Kidney glomerular epithelial cell (primary cell): Measurements from ENCODE around the gene PI16.

Experiments
- DNase-seq: peaks from one replicate; lab custom pipeline; 2025; lab: John Stamatoyannopoulos, UW

Gene PI16

GRCh38 chr6:36957773-36958271 is 3.3 kb downstream of the PI16 start:
- DNase-seq, result no peak

- DNase-seq, result no peak
These were observed 4.4 kb downstream of the PI16 start for GRCh38 chr6:36958775-36959554.

DNA sequence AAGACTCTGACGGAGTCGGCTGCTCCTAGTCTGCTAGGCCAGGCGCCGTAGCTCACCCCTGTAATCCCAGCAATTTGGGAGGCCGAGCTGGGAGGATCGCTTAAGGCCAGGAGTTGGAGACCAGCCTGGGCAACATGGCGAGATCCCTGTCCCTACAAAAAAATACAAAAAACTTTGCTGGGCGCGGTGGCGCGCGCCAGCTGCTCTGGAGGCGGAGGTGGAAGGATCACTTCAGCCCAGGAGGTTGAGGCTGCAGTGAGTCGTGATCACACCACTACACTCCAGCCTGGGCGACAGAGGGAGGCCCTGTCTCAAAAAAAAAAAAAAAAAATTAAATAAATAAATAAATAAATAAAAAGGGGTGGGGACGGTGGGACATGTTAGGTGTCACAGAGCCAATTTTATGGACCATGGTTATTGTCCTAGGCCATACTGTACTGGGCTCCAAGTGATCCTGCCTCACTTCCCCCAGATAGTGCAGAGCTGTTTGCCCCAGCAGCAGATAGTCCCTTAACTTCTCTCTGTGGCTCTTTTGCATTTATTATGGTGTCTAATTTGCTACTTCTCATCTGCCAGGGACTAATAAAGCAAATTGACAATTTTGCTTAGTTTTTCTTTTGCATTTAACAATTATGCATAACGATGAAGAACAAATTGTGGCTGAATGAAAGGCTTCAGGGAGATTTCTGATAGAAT is 5.2 kb downstream of the PI16 start:
- no peak for DNase-seq

GRCh38 chr6:36961441-36962435 is 7.2 kb downstream of the PI16 start:
- DNase-seq, result no peak

- DNase-seq, result no peak
These were observed 8.3 kb downstream of the PI16 start for GRCh38 chr6:36962874-36963273.

DNA sequence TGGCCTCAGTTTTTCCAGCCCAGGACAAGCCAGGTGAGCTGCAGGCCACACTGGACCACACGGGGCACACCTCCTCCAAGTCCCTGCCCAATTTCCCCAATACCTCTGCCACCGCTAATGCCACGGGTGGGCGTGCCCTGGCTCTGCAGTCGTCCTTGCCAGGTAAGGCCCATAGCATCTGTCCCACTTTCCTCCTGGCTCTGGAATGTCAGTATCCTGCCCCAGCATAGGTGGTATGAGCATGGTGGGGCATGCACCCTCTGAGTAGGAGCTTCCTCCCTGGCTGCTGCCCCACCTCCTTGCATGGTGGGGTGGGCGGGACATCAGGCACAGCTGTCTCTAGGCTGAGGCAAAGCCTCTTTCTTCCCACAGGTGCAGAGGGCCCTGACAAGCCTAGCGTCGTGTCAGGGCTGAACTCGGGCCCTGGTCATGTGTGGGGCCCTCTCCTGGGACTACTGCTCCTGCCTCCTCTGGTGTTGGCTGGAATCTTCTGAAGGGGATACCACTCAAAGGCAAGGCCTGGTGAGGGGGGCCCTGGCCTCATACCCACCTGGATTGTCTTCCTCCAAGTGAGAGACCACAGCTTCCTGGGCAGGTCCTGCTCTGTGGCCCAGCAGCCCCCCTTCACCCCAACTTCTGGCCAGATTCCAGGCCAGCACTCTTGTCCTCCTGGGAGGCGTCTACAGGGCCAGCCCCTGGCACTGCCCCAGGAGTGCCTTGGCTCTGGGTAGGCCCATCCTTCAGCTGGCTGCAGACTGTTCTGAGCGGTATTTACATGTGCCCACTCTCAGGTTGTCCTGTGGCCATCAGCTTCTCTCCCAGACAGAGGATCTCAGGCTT is 9.1 kb downstream of the PI16 start:
- DNase-seq, result no peak

- no peak for DNase-seq
These were observed 9.8 kb downstream of the PI16 start for GRCh38 chr6:36964349-36964748.

- DNase-seq, result no peak
These were observed 10.4 kb downstream of the PI16 start for GRCh38 chr6:36964908-36965307.

DNA sequence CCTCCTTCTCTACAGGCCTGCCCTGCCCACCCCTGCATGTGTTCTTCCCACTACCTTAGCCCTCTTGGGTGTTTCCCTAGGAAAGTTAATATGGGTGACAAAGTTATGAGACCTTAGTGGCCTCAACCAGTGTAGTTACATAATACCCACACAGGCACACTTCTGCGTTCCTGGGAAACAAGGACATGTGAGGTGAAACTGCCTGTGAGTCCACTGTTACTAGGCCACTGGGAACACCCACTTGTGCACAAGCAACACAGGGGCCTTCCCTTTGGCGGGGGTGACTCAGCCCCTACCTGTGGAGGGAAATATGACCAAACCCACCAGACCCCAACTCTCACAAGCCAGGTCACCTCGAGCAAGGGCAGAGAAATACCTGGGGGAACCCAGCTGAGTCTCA is 12.8 kb downstream of the PI16 start:
- DNase-seq, result no peak

DNA sequence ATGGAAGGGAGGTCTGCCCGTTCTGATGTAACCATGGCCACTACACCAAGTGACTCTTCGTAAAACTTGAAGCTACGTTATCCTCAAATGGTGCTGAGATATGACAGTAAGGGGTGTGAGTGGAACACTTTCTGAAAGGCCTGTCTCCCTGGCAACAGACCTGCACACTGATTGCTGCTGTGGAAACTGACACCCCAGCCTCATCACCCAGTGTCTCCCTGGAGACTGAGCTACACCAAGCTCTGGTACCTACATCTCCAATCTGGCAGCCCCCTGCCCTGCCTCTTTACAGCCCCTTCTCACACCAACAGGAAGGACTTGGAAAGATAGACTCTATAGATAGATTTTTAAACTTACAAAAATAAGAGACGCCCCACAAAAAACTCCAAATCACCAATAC is 13.2 kb downstream of the PI16 start:
- DNase-seq, result no peak

DNA sequence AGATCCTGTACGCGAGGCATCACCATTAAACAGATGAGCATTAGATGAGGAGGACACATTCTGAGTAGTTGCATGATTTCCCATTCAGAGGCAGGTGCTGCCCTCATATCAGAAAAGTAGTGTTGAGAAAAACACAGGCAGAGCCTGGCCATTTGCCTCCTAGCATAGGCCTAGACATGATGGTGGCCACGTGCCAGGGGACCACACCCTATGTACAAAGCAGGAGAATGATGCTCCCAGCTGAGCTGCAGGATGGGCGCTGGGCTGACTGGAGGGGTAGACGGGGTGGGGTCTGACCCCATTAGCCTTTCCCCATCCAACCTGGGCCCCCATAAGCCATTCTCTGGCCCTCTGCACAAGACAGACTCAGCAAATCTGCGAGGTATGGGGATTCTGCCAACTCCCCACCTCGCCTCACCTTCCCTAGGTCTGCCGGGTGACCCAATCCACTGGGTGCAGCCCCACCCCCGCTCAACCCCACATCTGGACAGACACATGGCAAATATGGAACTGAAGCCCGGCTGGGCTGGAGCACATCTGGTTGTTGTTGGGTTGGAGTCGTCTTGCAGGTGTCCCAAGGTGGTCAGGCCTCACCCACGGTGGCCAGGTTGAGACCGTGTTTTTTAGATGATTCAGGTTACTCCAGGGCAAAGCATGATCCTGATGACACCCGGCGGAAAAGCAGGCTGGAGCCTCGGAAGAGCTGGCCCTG is 13.9 kb downstream of the PI16 start:
- DNase-seq, result no peak

DNA sequence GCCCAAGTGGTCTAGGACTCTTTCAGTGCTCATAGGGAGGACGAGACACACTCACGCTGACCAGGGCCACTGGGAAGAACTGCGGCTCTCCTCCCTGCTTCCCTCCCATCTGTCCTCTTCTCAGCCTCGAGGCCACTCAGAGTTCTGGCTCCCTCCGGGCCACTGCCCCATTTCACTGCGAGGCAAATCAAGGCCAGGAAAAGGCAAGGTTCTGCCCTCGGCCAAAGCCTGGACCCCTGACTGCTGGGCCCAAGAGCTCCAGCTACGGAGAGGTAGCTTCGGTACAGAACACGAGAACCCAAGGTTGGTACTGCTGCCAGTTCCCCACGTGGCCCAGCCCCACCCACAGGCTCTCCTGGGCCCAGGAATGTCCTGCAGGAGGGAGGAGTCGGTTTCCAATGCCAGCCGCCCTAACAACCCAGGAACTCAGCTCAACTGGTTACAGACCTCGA is 14.7 kb downstream of the PI16 start:
- no peak for DNase-seq

- no peak for DNase-seq
These were observed 15.7 kb downstream of the PI16 start for GRCh38 chr6:36969988-36970891.

- DNase-seq, result no peak
These were observed 16.6 kb downstream of the PI16 start for GRCh38 chr6:36970892-36971842.

GRCh38 chr6:36971921-36972673 is 17.6 kb downstream of the PI16 start:
- no peak for DNase-seq

DNA sequence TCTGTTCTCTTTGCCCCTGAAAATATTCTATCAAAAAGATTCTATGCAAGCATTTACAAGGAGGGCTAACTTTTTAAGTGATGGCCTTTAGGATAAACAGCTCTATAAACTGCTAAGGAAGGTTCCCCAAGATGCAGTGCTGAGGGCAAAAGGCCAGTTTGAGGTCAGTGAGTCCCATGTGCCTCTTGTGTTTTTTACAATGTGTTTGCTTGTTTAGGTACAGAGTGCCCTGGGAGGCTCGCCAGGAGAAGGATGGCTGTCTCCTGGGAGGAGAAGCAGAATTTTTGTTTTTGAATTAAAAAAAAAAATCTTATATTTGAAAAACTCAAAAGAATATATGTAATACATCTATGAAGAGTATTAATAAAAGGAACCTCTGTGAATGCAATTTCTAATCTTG is 18.7 kb downstream of the PI16 start:
- no peak for DNase-seq

DNA sequence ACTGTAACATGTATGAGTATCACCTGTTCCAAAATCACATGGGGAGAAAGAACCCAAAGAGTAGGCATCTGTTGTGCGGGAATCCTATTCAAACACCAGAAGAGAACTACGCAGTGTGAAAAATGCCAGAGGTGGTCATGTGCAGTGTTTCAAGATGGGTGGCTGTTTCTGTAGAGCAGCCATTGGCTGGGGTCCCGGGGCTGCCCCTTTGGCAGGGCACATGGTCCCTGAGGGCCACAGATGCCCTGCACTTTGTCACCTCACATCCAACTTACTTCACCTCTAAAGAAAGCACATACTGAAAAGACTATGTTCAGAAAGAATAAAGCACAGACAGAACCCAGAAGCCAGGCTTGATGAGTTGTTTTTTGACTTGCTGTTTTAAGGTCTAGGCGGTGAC is 19.1 kb downstream of the PI16 start:
- DNase-seq, result no peak
